ENCODE data around the gene HS6ST3. TPM values are rescaled to one million over a fixed set of nuclear protein-coding genes. Genes with fewer than 3 reads are reported as not detected.

HS6ST3 gene
- polyA plus RNA-seq, 1 donor from 2014 or later, result not detected

- H3K27me3 Mint-ChIP-seq, result peaks cover 1% of the 10 kb centered on the region
- H3K9me3 Mint-ChIP-seq, result no peaks in the 10 kb centered on the region
- peaks cover 3% of the 10 kb centered on the region for H3K36me3 Mint-ChIP-seq
- no peak overlapping the region for H3K4me3 Mint-ChIP-seq
- no peak overlapping the region for H3K27ac Mint-ChIP-seq
- no peaks in the 10 kb centered on the region for H3K4me1 Mint-ChIP-seq
These were observed 772.2 kb downstream of the HS6ST3 start for GRCh38 chr13:96862093-96862492.

GRCh38 chr13:96862999-96863398 is 773.1 kb downstream of the HS6ST3 start:
- H3K27ac Mint-ChIP-seq, result no peak overlapping the region
- peaks cover 3% of the 10 kb centered on the region for H3K36me3 Mint-ChIP-seq
- no peaks in the 10 kb centered on the region for H3K4me1 Mint-ChIP-seq
- H3K4me3 Mint-ChIP-seq, result no peak overlapping the region
- peaks cover 1% of the 10 kb centered on the region for H3K27me3 Mint-ChIP-seq
- no peaks in the 10 kb centered on the region for H3K9me3 Mint-ChIP-seq

- Mint-ChIP-seq H3K4me3 (no peak overlapping the region), H3K36me3 (peaks cover 1% of the 10 kb centered on the region), H3K9me3 (peaks cover 0 to 11% (median 5%) of the 10 kb centered on the region in 3 donors), H3K27me3 (no peaks in the 10 kb centered on the region), H3K4me1 (no peaks in the 10 kb centered on the region), H3K27ac (no peak overlapping the region)
These were observed 781.6 kb downstream of the HS6ST3 start for GRCh38 chr13:96871469-96871868.

DNA sequence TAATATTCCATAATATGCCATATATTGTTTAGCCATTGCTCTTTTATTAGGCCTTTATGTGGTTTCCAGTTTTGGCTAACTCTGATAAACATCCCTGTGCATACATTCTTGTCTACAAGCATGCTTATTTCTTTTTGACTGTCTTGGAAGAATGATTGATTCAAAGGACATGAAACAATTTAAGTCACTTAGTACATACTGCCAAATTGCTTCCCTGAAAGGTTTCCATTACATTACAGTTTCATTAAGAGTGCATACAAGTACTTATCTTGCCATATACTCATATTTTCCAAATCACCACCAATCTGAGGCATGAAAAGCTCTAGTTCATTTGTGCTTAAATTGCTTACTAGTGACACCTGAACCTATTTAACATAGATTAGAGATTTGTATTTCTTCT is 790.5 kb downstream of the HS6ST3 start:
- Mint-ChIP-seq H3K27me3 (no peaks in the 10 kb centered on the region), H3K27ac (no peak overlapping the region), H3K4me1 (no peaks in the 10 kb centered on the region), H3K36me3 (no peaks in the 10 kb centered on the region), H3K9me3 (peaks cover 3 to 9% (median 8%) of the 10 kb centered on the region in 3 donors), H3K4me3 (no peak overlapping the region)

Other genes starting within 250 kb of the HS6ST3 start
- 0.70 TPM for gene UGGT2, start 36.7 kb upstream of the HS6ST3 start, polyA plus RNA-seq

Measured in IgD-negative memory B cell (primary cell).